ENCODE results near the gene FNBP1. TPM values are rescaled to one million over a fixed set of nuclear protein-coding genes. Genes with fewer than 3 reads are reported as not detected.

The FNBP1 gene
- total and polyA plus RNA-seq, 10 of the 15 experiments (the other 5 are each of a cell fraction or from before 2014, with no cell fraction given) = 64.5 to 353 (median 179) TPM

- CTCF ChIA-PET = no interaction called here
- no peak for TF ChIP-seq ETV6 (conservative IDR thresholded peaks at IDR 0.05 in 1 of 2, IDR thresholded peaks at IDR 0.05 in 1 of 2; ENCODE audit: borderline replicate concordance in 1 of 2, low read depth in 1 of 2)
- TF ChIP-seq GATAD2B (conservative IDR thresholded peaks at IDR 0.05; ENCODE audit: low read depth) = no peak
- no peak for TF ChIP-seq CEBPB (IDR thresholded peaks at IDR 0.05; ENCODE audit: borderline replicate concordance in 1 of 2, low read depth in 2 of 2, low read length in 2 of 2)
- TF ChIP-seq, protein P1, sequence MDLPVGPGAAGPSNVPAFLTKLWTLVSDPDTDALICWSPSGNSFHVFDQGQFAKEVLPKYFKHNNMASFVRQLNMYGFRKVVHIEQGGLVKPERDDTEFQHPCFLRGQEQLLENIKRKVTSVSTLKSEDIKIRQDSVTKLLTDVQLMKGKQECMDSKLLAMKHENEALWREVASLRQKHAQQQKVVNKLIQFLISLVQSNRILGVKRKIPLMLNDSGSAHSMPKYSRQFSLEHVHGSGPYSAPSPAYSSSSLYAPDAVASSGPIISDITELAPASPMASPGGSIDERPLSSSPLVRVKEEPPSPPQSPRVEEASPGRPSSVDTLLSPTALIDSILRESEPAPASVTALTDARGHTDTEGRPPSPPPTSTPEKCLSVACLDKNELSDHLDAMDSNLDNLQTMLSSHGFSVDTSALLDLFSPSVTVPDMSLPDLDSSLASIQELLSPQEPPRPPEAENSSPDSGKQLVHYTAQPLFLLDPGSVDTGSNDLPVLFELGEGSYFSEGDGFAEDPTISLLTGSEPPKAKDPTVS (IDR thresholded peaks at IDR 0.05; ENCODE audit: low read depth, low read length) = no peak
- no peak for TF ChIP-seq JUND (IDR thresholded peaks at IDR 0.05; ENCODE audit: low read depth, low read length)
- no peak for TF ChIP-seq CREB1 (IDR thresholded peaks at IDR 0.05; ENCODE audit: low read depth)
- no peak for TF ChIP-seq BRCA1 (IDR thresholded peaks at IDR 0.05; ENCODE audit: low read depth, low read length)
- TF ChIP-seq TCF7 (IDR thresholded peaks at IDR 0.05; ENCODE audit: borderline replicate concordance) = no peak
- TF ChIP-seq, protein P2, sequence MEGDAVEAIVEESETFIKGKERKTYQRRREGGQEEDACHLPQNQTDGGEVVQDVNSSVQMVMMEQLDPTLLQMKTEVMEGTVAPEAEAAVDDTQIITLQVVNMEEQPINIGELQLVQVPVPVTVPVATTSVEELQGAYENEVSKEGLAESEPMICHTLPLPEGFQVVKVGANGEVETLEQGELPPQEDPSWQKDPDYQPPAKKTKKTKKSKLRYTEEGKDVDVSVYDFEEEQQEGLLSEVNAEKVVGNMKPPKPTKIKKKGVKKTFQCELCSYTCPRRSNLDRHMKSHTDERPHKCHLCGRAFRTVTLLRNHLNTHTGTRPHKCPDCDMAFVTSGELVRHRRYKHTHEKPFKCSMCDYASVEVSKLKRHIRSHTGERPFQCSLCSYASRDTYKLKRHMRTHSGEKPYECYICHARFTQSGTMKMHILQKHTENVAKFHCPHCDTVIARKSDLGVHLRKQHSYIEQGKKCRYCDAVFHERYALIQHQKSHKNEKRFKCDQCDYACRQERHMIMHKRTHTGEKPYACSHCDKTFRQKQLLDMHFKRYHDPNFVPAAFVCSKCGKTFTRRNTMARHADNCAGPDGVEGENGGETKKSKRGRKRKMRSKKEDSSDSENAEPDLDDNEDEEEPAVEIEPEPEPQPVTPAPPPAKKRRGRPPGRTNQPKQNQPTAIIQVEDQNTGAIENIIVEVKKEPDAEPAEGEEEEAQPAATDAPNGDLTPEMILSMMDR (IDR thresholded peaks at IDR 0.05 in 2 of 3, conservative IDR thresholded peaks at IDR 0.05 in 1 of 3; ENCODE audit: control insufficient read depth in 2 of 3, extremely low read depth in 1 of 3, insufficient read depth in 1 of 3, low read depth in 3 of 3, low read length in 3 of 3) = no peak
- TF ChIP-seq ZSCAN29 (IDR thresholded peaks at IDR 0.05) = no peak
- TF ChIP-seq RB1 (IDR thresholded peaks at IDR 0.05; ENCODE audit: borderline replicate concordance) = no peak
- TF ChIP-seq CHD1 (IDR thresholded peaks at IDR 0.05; ENCODE audit: low read depth, low read length) = no peak
- TF ChIP-seq, protein P3, sequence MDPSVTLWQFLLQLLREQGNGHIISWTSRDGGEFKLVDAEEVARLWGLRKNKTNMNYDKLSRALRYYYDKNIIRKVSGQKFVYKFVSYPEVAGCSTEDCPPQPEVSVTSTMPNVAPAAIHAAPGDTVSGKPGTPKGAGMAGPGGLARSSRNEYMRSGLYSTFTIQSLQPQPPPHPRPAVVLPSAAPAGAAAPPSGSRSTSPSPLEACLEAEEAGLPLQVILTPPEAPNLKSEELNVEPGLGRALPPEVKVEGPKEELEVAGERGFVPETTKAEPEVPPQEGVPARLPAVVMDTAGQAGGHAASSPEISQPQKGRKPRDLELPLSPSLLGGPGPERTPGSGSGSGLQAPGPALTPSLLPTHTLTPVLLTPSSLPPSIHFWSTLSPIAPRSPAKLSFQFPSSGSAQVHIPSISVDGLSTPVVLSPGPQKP (IDR thresholded peaks at IDR 0.05; ENCODE audit: low read depth, low read length) = no peak
- TF ChIP-seq ZBED1 (IDR thresholded peaks at IDR 0.05; ENCODE audit: borderline replicate concordance) = no peak
- TF ChIP-seq PML (IDR thresholded peaks at IDR 0.05; ENCODE audit: low read length) = no peak
- TF ChIP-seq PBX3 (IDR thresholded peaks at IDR 0.05; ENCODE audit: insufficient replicate concordance, low read depth, low read length) = no peak
- no peak for TF ChIP-seq TBL1XR1 (IDR thresholded peaks at IDR 0.05; ENCODE audit: low read depth, low read length)
Measured at GRCh38 chr9:130049431-130050210, 6.6 kb upstream of the FNBP1 start.

More at GRCh38 chr9:130049431-130050210, 6.6 kb upstream of the FNBP1 start:
- SMC1A ChIA-PET (ENCODE audit: uncharacterized antibody, unreplicated experiment) = interaction anchor here (1.0 kb wide), 1 partner anchor 13 kb away, joined by 4 read pairs; no protein-coding TSS in a partner anchor
- no peak overlapping the region for H3K4me2 ChIP-seq (ENCODE audit: control insufficient read depth, insufficient read depth)
- in situ Hi-C loops (cut with MboI) (loop anchor here (25.0 kb wide), 1 partner anchor 1663 kb away; no protein-coding TSS in a partner anchor), intact Hi-C loops (cut with micrococcal nuclease; ENCODE audit: unreplicated experiment) (no loop called here)
- peaks cover 56% of the 10 kb centered on the region for H3K79me2 ChIP-seq (ENCODE audit: control insufficient read depth, insufficient read depth, low read length)
- FAIRE-seq = no peak
- DNase-seq (ENCODE audit: low read depth, low spot score) = no peak
- no peaks in the 10 kb centered on the region for H4K20me1 ChIP-seq (ENCODE audit: control insufficient read depth, insufficient read depth)
- ATAC-seq = no peak
- no peaks in the 10 kb centered on the region for H3K27me3 ChIP-seq (replicated peaks in 1 of 2; ENCODE audit: control insufficient read depth in 2 of 2, insufficient read depth in 2 of 2, low read length in 1 of 2)
- no TSS peak for BruUV-seq (replicated peaks)
- 85% methylated on average over 11 of the region's 11 CpGs for WGBS (ENCODE audit: insufficient coverage, insufficient replicate concordance, low lambda C conversion rate, missing lambda C conversion rate)
- H3K4me3 ChIP-seq = no peak overlapping the region
- H3K27ac ChIP-seq (ENCODE audit: control insufficient read depth, insufficient read depth) = no peak overlapping the region
- H3K9me3 ChIP-seq (replicated peaks; ENCODE audit: control insufficient read depth, insufficient read depth, low read length) = no peaks in the 10 kb centered on the region
- POLR2A ChIA-PET = interaction anchor here (1.2 to 1.6 kb wide), 2 partner anchors 8 to 10 kb away, joined by 4 to 7 read pairs; no protein-coding TSS in a partner anchor
- H3K9ac ChIP-seq (ENCODE audit: control insufficient read depth, insufficient read depth, low read length) = no peak overlapping the region
- H3K36me3 ChIP-seq (ENCODE audit: control insufficient read depth in 2 of 2, insufficient read depth in 2 of 2, low read length in 1 of 2) = no peaks in the 10 kb centered on the region
- RAD21 ChIA-PET (ENCODE audit: unreplicated experiment) = interaction anchor here (0.6 to 1.4 kb wide), 3 partner anchors 38 to 57 kb away, joined by 3 to 4 read pairs (median 3); no protein-coding TSS in a partner anchor
- H2AFZ ChIP-seq (ENCODE audit: control insufficient read depth, low read depth, low read length) = no peak overlapping the region
- peaks cover 18% of the 10 kb centered on the region for H3K4me1 ChIP-seq (ENCODE audit: control insufficient read depth, insufficient read depth, low read length)
